ENCODE measurements around the gene LGALS4.
"Not testable (repeated sequence)": the region's sequence is repeated elsewhere in the genome, so short reads cannot be mapped to it uniquely, and the experiment has no call there.

Gene LGALS4

GRCh38 chr19:38812841-38813320, at the start of gene LGALS4:
Gene LGALS4, minus strand, starts transcription at chr19:38812945. Its CDS starts 59 bp downstream, at chr19:38812886.
- DNase-seq, result no peak

- no peak for DNase-seq
Measured at GRCh38 chr19:38861368-38861767, 48.6 kb upstream of the LGALS4 start.

- not testable (repeated sequence) for DNase-seq
Measured at GRCh38 chr19:38859631-38860204, 47.0 kb upstream of the LGALS4 start.

GRCh38 chr19:38856813-38857212, 44.1 kb upstream of the LGALS4 start:
- no peak for DNase-seq

- not testable (repeated sequence) for DNase-seq
Measured at GRCh38 chr19:38855751-38856150, 43.0 kb upstream of the LGALS4 start.

GRCh38 chr19:38854961-38855360, 42.2 kb upstream of the LGALS4 start:
- not testable (repeated sequence) for DNase-seq

GRCh38 chr19:38853214-38853613, 40.5 kb upstream of the LGALS4 start:
- no peak for DNase-seq

GRCh38 chr19:38852231-38853044, 39.7 kb upstream of the LGALS4 start:
- DNase-seq, result peak; percentile 76

GRCh38 chr19:38851622-38852230, 39.0 kb upstream of the LGALS4 start:
- peak; percentile 98 for DNase-seq

- no peak for DNase-seq
Measured at GRCh38 chr19:38850976-38851621, 38.4 kb upstream of the LGALS4 start.

- peak; percentile 100 for DNase-seq
Measured at GRCh38 chr19:38850436-38850975, 37.8 kb upstream of the LGALS4 start.

GRCh38 chr19:38849860-38850435, 37.2 kb upstream of the LGALS4 start, which contains the start of gene HNRNPL:
Gene HNRNPL, minus strand, starts transcription at chr19:38849986. Its CDS starts 20 bp downstream, at chr19:38849966.
- DNase-seq, result no peak

- DNase-seq, result peak; percentile 100
Measured at GRCh38 chr19:38849147-38849859, 36.6 kb upstream of the LGALS4 start.

- DNase-seq, result no peak
Measured at GRCh38 chr19:38848299-38849146, 35.8 kb upstream of the LGALS4 start.

GRCh38 chr19:38846097-38846496, 33.4 kb upstream of the LGALS4 start:
- DNase-seq, result no peak

- DNase-seq, result no peak
Measured at GRCh38 chr19:38845374-38846024, 32.8 kb upstream of the LGALS4 start.

- no peak for DNase-seq
Measured at GRCh38 chr19:38844093-38844686, 31.4 kb upstream of the LGALS4 start.

GRCh38 chr19:38843175-38843758, 30.5 kb upstream of the LGALS4 start:
- no peak for DNase-seq

- no peak for DNase-seq
Measured at GRCh38 chr19:38842439-38843174, 29.9 kb upstream of the LGALS4 start.
